ENCODE results near the gene PI16.

- TF ChIP-seq POLR2A (IDR thresholded peaks at IDR 0.05; ENCODE audit: low read depth, low read length) (no peak), POLR2AphosphoS5 (IDR thresholded peaks at IDR 0.05; ENCODE audit: insufficient read depth, low read depth, low read length) (no peak), MYC (IDR thresholded peaks at IDR 0.05; ENCODE audit: low read depth, low read length) (no peak), EZH2 (IDR thresholded peaks at IDR 0.05; ENCODE audit: borderline replicate concordance, low read depth, low read length, severe bottlenecking) (no peak), JUN (IDR thresholded peaks at IDR 0.05; ENCODE audit: borderline replicate concordance, insufficient read depth, insufficient read length, low read depth) (no peak)
- TF ChIP-seq, protein P1, sequence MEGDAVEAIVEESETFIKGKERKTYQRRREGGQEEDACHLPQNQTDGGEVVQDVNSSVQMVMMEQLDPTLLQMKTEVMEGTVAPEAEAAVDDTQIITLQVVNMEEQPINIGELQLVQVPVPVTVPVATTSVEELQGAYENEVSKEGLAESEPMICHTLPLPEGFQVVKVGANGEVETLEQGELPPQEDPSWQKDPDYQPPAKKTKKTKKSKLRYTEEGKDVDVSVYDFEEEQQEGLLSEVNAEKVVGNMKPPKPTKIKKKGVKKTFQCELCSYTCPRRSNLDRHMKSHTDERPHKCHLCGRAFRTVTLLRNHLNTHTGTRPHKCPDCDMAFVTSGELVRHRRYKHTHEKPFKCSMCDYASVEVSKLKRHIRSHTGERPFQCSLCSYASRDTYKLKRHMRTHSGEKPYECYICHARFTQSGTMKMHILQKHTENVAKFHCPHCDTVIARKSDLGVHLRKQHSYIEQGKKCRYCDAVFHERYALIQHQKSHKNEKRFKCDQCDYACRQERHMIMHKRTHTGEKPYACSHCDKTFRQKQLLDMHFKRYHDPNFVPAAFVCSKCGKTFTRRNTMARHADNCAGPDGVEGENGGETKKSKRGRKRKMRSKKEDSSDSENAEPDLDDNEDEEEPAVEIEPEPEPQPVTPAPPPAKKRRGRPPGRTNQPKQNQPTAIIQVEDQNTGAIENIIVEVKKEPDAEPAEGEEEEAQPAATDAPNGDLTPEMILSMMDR (IDR thresholded peaks at IDR 0.05; ENCODE audit: extremely low read depth in 1 of 2, insufficient read depth in 1 of 2, low read depth in 1 of 2, low read length in 2 of 2), result no peak
Observed at GRCh38 chr6:36944650-36945049, 9.9 kb upstream of the PI16 start.
